OCI-LY1 (cell line): ENCODE measurements around the gene AGPAT3.

Experiments
- CTCF ChIP-seq: fragments of 200-600 bp; sonication (generic), shearing (Covaris generic); IDR thresholded peaks from 2 replicates; pipeline ENCODE4 v1.5.1; 2017; ENCODE audit warnings: mild to moderate bottlenecking, antibody characterized with exemption, low read length, moderate library complexity, mixed read lengths
- EZH2 ChIP-seq: fragments of 200-600 bp; sonication (generic), shearing (Covaris generic); IDR thresholded peaks from 2 replicates; pipeline ENCODE4 v1.8.0; 2017; ENCODE audit warnings: borderline replicate concordance, mixed run types, mild to moderate bottlenecking, antibody characterized with exemption, low read length, moderate library complexity, mixed read lengths

- TF ChIP-seq CTCF (no peak), EZH2 (no peak)
Measured at GRCh38 chr21:43982489-43983078, 117.6 kb downstream of the AGPAT3 start.
